ENCODE results near the gene SLTM.
"Not testable (repeated sequence)": the region's sequence is repeated elsewhere in the genome, so short reads cannot be mapped to it uniquely, and the experiment has no call there.

SLTM gene

DNA sequence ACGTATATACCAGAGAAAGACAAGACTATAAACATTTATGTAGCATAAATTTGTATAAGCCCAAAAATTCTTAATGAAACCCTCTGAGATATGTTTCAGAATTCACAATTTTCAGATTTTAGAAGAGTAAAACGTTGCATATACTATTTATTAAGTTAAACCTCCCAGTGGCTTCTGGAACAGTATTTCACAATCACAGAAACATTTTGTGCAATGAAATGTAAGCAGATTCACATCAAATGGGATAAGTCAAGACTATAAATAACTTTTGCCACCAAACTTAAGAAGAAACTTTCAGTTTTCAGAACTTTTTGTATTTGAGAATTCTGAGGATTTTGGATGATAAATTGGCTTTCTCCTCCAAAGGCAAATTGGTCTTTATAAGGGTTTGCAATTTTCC, 9.2 kb downstream of the SLTM start:
- no peak for DNase-seq

DNA sequence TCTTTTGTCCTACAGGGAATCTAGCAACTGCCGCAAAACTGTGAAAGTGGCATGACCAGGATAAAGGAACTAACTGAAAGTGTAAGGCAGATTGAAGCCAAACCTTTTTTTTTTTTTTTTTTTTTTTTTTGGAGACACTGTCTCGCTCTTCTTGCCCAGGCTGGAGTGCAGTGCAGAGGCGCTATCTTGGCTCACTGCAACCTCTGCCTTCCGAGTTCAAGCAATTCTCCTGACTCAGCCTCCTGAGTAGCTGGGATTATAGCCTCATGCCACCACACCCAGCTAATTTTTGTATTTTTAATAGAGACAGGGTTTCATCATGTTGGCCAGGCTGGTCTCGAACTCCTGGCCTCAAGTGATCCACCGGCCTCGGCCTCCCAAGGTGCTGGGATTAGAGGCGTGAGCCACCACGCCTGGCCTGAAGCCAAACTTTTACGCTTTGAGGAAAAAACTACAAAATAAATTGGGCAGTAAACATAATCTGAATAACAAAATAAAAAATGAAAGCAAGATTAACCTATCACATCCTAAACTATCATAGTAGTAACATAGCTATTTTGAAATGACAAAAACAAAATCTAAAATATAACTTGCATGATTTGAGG, 9.7 kb downstream of the SLTM start:
- no peak for DNase-seq

GRCh38 chr15:58923284-58923683, 10.2 kb downstream of the SLTM start:
- no peak for DNase-seq

DNA sequence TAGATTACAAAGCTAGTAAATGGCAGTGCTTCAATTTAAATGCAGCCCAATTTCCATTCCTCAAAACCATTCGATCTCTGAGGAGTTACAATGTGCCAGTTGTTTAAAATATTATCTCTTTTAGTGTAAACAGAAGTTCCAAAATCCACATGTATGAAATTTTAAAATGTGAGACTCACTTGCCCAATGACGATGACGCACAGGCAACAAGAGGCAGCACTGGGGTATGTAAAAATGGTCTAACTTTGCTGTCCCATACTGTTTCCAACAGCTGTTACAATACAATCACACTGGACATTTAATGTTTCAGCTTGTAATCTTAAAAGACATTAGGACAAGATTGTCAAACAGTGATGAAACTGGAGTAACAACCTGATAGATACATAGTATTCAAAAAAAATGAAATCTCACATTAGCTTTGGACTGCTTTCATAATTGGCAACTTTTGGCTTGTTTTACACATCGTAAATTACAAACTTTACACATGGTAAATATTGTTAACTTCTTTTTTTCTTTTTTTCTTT, 12.2 kb downstream of the SLTM start:
- no peak for DNase-seq

- DNase-seq: not testable (repeated sequence)
Measured at GRCh38 chr15:58920447-58920846, 13.0 kb downstream of the SLTM start.

- no peak for DNase-seq
Measured at GRCh38 chr15:58919232-58919631, 14.2 kb downstream of the SLTM start.

DNA sequence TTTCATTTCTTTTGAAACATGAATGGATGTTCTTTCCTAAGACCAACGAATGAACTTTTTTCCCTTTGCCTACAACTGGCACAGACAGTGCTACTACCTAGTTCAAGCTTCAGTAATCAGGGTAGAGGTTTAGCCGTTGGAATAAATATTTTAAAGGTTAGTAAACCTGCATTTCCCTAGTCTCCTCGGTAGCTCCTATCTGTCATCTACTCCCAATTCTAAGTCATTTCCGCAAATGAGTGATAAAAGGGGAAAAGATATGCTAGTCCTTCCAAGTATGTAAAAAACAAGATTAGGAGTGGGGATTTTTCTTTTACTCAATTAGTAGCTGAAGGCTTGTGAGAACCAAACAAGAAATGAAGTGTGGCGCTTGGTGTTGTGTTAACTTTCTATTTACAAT, 15.2 kb downstream of the SLTM start:
- DNase-seq: no peak

- DNase-seq: not testable (repeated sequence)
Measured at GRCh38 chr15:58917613-58918129, 15.8 kb downstream of the SLTM start.

GRCh38 chr15:58916962-58917361, 16.5 kb downstream of the SLTM start:
- no peak for DNase-seq

DNA sequence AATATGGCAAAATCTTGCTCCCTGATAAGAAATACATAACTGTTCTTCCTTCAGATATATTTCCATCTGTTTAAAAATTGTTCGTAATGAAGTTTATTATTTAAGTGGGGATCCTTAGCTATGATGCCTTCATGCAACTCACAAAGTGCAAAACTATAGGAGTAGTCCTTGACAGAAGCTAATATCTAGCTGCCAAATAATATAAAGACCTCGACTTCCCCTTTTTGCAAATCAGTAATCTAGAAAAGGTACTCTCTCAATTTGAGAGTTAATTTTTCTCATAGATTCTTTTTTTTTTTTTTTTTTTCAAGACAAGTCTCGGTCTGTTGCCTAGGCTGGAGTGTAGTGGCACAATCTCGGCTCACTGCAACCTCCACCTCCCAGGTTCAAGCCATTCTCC, 23.0 kb downstream of the SLTM start:
- DNase-seq: no peak

- no peak for DNase-seq
Measured at GRCh38 chr15:58909616-58910015, 23.9 kb downstream of the SLTM start.

DNA sequence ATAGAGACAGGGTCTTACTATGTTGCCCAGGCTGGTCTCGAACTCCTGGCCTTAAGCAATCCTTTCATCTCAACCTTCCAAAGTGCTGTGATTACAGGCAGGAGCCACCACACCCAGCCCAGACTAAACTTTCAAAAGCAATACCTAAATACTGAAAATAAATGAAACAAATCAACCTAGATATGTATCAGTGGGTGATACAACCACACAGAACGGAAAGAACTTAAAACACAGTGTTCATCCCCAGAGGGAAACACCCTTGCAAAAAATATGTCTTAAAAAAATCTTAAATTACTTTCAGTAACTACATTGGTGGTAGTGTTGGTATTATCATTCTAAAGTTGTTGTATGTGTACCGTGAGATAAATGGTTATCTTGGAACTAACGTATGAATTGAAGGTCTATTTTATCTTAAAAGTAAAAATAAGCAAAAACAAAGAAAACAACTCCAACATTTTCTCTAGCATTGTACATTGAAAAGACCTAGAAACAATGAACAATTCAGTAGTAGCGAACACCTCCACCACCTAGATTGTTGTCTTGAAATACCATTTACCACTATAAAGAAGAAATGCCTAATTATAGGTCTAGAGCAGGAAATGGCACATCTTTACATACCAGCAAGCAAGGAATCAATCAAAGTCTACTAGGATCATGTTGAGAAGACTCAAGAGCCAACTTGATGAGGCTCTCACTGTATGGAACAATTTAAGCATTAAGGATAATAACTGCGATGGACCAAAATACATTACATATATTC, 24.7 kb downstream of the SLTM start:
- DNase-seq: no peak

DNA sequence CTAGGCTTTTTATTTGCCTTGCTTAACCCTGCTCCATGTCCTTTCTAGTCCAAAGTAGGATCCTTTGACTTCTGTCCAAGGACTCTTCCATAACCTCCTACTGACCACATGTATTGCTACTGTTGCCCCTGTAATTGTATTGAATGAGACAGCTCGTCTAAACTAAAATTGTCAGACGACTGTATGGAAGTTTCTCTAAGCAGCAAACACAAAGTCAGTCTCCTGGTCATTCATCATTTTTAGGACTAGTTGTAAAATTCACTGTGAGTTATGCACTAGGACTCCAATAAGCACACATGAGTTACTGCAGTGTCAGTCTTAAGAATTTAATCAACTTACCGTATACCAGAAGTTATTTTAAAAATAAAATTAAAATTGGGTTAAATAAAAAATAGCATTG, 32.8 kb downstream of the SLTM start:
- DNase-seq: no peak

DNA sequence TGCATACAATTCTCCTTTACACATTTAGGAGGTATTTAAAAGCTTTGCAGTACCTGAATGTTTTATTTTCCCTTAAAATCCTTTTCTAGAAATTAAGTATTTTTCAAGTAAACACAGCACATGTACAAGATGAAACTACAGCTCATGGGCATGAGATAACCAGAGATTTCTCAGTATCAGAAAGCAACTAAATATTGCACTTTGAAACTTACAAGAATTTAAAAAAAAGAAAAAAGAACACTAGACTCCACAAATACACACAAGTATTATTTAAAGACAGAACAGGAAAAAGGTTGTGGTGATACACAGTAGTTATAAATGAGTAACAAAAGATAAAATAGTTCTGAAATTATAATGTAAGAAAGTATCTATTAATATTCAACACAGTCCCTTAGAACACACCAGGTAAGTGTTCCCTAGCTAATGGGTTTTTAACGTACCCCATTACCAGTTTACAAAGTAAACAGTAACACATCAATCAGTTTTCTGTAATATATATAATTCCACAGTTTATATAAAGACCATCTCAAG, 35.3 kb downstream of the SLTM start:
- DNase-seq: no peak

GRCh38 chr15:58889363-58889762, 44.1 kb downstream of the SLTM start:
- no peak for DNase-seq

GRCh38 chr15:58886921-58887320, 46.6 kb downstream of the SLTM start:
- DNase-seq: no peak

GRCh38 chr15:58883926-58884325, 49.6 kb downstream of the SLTM start:
- not testable (repeated sequence) for DNase-seq

DNA sequence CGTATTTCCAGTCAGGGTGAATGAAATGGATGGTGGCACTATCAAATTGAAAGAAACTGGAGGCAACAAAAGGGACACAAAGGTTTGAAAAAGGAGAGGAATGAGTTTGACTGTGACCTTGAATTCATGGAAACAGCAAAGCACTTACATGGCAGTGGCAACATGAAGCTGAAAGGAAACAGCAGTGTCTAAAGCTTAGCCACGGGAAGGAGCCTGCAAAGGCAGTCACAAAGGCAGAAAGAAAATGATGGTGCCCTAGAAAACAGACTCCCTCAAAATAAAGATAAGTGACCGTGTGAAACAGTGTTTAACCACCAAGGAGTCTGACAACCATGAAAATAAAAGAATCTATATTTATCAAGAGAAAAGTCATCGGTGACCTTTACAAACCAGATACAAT, 51.2 kb downstream of the SLTM start:
- DNase-seq: no peak

GRCh38 chr15:58880320-58880719, 53.2 kb downstream of the SLTM start:
- DNase-seq: no peak

DNA sequence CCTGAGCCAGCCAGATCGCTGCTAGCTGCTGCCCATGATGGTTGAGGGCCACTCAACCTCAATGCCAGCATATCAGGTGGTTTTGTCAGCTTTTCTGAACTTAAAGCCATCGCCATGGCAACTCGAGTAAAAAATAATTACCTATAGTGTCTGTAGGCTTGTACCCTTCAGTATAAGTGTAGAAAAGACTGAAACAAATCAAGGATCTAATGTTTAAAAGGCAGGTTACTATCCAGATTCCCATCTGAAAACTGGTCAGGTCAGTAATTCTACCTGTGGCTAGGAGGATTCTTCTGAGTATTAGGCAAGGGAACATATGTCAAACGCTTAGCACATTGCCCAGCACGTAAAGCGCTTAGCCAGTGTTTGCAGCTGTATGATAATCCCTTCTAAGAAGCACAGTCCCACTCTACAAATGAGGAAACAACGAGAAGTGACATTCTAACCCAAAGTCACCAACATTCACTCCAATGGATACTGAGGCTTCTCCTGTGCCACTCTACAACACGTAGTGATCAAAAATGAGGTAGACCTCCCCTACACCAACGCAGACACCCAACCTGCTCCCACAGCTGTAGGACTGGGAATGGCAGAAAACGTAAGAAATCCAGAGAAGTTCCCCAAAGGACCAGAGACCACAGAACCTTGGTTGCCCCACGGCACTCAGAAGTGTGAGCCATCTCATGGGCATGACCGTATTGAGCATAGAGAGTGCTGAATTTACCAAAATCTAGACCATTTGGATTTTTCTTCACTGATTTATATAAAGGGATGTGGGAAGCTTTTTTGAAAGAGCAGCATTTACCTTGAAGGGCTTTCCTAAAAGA, 55.3 kb downstream of the SLTM start:
- no peak for DNase-seq

- DNase-seq: no peak
Measured at GRCh38 chr15:58876306-58877106, 57.0 kb downstream of the SLTM start.

DNA sequence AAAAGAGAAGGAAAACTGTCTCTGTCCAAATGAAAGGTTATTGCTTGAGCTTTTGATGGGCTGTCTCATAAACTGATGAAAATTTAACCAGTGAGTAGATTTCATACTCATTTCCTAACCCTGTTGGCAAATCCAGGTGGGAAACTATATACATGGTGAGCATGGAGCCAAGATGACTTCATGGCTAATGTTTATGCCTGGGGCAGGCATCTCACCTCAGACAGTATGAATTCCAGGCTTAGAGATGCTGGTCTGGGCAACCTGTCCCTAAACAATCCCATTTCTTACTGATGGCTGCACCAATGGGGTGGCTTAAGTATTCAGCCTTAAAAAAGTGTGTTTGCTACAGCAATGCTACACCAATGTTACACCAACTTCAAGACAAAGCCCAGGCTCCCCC, 58.1 kb downstream of the SLTM start:
- no peak for DNase-seq

Measured in NCI-H748 treated with DMSO at 0.1 percent for 48 hours (cell line).